OCI-LY3 (cell line): ENCODE results near the gene ZNF429.

Source experiments
- H2AFZ ChIP-seq: fragments of 200-600, 300-600 bp; shearing (Covaris generic); 2 replicates; pipeline ENCODE4 v1.6.0; 2014; ENCODE audit warnings: antibody characterized with exemption, low read depth, low read length
- H3K27ac ChIP-seq: fragments of 200-600, 300-600 bp; sonication (generic); 2 replicates; pipeline ENCODE4 v1.5.1; 2014; ENCODE audit warnings: mild to moderate bottlenecking, low read length, moderate library complexity, mixed read lengths
- H3K27me3 ChIP-seq: fragments of 200-600, 300-600 bp; sonication (generic); 2 replicates; pipeline ENCODE4 v1.6.1; 2014; ENCODE audit warnings: low read depth, low read length, mixed read lengths
- H3K36me3 ChIP-seq: fragments of 200-600, 300-600 bp; sonication (generic); replicated peaks from 2 replicates; pipeline ENCODE3; 2014; ENCODE audit warnings: low read depth, low read length, mixed read lengths
- H3K4me1 ChIP-seq: fragments of 300-600, 200-600 bp; sonication (generic); 2 replicates; pipeline ENCODE4 v1.6.1; 2014; ENCODE audit warnings: low read length, mixed read lengths
- H3K4me2 ChIP-seq: fragments of 200-600, 300-600 bp; sonication (generic); 2 replicates; pipeline ENCODE4 v1.6.1; 2014; ENCODE audit warnings: low read length, mixed read lengths
- H3K4me3 ChIP-seq: fragments of 300-600, 200-600 bp; sonication (generic); 2 replicates; pipeline ENCODE4 v1.5.1; 2014; ENCODE audit warnings: antibody characterized with exemption, mild to moderate bottlenecking, low read length, moderate library complexity
- H3K79me2 ChIP-seq: fragments of 300-600, 200-600 bp; shearing (Covaris generic); 2 replicates; pipeline ENCODE4 v1.6.1; 2014; ENCODE audit warnings: mild to moderate bottlenecking, low read length, mixed read lengths
- H3K9ac ChIP-seq: fragments of 300-600, 200-600 bp; shearing (Covaris generic); 2 replicates; pipeline ENCODE4 v1.6.0; 2014; ENCODE audit warnings: mild to moderate bottlenecking, low read length, moderate library complexity
- H3K9me3 ChIP-seq: fragments of 200-600, 300-600 bp; shearing (Covaris generic); 2 replicates; pipeline ENCODE4 v1.6.1; 2014; ENCODE audit warnings: low read length, mixed read lengths; ENCODE audit not compliant: insufficient read depth
- H4K20me1 ChIP-seq: fragments of 200-600, 300-600 bp; sonication (generic); 2 replicates; pipeline ENCODE4 v1.6.1; 2016; ENCODE audit warnings: low read length, mixed read lengths; ENCODE audit not compliant: insufficient read depth
- EZH2phosphoT487 ChIP-seq: fragments of 200-600 bp; shearing (Covaris generic); IDR thresholded peaks from 2 replicates; pipeline ENCODE4 v1.6.1; 2018; ENCODE audit warnings: antibody characterized with exemption, mixed run types, low read depth
- TF ChIP-seq, protein P1 (sequence below): fragments of 200-600, 300-600 bp; sonication (generic); IDR thresholded peaks from 2 replicates; pipeline ENCODE4 v1.5.1; 2014; ENCODE audit warnings: antibody characterized with exemption, low read length, low read depth

ZNF429 gene

DNA sequence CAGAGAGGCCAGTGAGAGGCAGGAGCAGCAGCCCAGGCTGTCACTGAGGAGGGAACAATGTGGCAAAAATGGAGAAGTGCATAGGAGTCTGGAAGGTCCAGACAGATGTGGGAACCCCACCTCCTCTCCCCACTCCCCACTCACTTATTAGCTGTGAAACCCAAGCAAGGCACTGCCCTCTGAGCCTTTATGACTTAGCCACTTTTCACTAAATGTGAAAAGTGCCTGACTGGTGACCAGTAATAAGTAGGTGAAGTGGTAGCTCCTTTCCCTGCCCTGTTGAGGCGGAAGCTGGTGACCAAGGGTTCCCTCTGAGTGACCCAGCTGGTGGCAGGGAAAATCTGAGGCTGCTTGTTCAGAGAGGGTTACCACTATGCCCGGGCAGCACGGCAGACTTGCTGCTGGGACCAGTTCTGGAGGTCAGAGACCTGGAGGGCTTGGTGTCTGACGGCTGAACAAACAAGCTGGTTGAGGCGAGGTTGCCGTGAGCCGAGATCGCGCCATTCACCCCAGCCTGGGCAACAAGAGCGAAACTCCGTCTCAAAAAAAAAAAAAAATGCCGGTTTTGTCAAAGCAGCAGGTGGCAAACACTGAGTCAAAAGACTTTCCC, 80.0 kb downstream of the ZNF429 start:
- H3K79me2 ChIP-seq: no peaks in the 10 kb centered on the region
- no peak overlapping the region for H2AFZ ChIP-seq
- no peaks in the 10 kb centered on the region for H4K20me1 ChIP-seq
- peaks cover 8% of the 10 kb centered on the region; the same call in 1 of the 2 replicates for H3K9me3 ChIP-seq
- no peak overlapping the region for H3K27ac ChIP-seq
- no peaks in the 10 kb centered on the region for H3K4me1 ChIP-seq
- no peaks in the 10 kb centered on the region for H3K27me3 ChIP-seq
- TF ChIP-seq, protein P1, sequence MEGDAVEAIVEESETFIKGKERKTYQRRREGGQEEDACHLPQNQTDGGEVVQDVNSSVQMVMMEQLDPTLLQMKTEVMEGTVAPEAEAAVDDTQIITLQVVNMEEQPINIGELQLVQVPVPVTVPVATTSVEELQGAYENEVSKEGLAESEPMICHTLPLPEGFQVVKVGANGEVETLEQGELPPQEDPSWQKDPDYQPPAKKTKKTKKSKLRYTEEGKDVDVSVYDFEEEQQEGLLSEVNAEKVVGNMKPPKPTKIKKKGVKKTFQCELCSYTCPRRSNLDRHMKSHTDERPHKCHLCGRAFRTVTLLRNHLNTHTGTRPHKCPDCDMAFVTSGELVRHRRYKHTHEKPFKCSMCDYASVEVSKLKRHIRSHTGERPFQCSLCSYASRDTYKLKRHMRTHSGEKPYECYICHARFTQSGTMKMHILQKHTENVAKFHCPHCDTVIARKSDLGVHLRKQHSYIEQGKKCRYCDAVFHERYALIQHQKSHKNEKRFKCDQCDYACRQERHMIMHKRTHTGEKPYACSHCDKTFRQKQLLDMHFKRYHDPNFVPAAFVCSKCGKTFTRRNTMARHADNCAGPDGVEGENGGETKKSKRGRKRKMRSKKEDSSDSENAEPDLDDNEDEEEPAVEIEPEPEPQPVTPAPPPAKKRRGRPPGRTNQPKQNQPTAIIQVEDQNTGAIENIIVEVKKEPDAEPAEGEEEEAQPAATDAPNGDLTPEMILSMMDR: no peak
- no peak for TF ChIP-seq EZH2phosphoT487
- H3K36me3 ChIP-seq: no peaks in the 10 kb centered on the region
- H3K4me3 ChIP-seq: no peak overlapping the region
- no peak overlapping the region for H3K4me2 ChIP-seq
- no peak overlapping the region for H3K9ac ChIP-seq

DNA sequence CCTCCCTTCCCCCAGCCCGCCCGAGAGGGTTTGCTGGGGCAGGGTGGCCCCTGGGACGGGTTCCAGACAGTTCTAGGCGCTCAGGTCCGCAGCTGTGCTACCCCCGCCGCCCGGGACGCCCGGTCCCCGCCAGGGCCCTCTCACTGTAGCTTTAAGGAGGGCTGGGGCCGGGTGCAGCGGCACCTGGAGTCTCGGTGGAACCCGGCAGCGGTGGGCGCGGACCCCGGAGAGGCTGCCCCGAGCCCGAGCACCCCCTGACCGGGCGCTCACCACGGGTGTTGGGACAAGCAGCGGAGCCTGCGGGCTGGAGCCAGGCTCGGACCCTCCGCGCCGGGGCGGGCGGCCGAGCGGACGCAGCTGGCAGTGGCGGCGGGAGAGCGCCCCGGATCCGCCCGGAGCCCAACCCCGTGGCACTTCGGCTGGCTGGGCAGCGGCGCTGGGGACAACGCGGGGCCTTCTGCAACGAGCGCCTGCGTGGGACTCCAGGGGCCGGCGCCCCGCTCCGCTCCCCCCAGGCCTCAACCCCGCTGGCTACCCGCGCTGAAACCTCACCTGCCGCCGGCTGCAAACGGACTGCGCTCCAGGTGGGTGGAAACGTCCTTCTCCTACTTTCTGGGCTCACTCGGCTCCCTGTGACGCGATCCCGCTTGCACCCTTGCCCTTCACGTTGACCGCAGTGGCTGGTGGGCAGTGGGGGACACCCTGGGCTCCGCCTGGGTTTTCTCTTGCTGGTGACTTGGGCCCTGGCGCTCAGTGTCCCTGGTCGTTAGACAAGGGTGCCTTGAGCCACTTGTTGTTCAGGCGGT, 81.1 kb downstream of the ZNF429 start:
- Histone ChIP-seq H3K9me3 (peaks cover 3% of the 10 kb centered on the region; the same call in 1 of the 2 replicates), H4K20me1 (no peaks in the 10 kb centered on the region), H3K4me1 (no peaks in the 10 kb centered on the region), H3K79me2 (no peaks in the 10 kb centered on the region), H3K27ac (no peak overlapping the region), H3K36me3 (no peaks in the 10 kb centered on the region), H3K4me2 (no peak overlapping the region), H3K9ac (no peak overlapping the region), H2AFZ (no peak overlapping the region), H3K4me3 (no peak overlapping the region), H3K27me3 (no peaks in the 10 kb centered on the region)
- TF ChIP-seq EZH2phosphoT487: no peak
- TF ChIP-seq, protein P1: no peak

DNA sequence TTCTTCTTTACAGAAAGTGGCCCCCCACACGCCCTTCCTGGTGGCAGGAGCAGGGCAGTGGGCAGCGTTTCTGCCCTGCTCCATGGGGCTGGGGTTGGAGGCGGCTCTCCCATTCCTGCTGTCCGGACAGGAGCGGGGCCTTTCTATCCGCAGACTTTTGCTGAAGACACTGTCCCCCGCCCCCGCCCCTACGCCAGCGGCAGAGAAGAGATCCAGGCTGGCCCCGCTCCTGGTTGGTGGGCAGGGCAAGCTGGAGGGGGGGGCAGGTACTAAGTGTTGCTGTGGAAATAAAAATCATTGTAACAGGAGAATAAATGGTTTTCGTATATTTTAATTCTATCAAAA, 81.7 kb downstream of the ZNF429 start:
- Histone ChIP-seq H3K9ac (no peak overlapping the region), H3K9me3 (peaks cover 3% of the 10 kb centered on the region; the same call in 1 of the 2 replicates), H4K20me1 (no peaks in the 10 kb centered on the region), H3K27me3 (no peaks in the 10 kb centered on the region), H3K36me3 (no peaks in the 10 kb centered on the region), H2AFZ (no peak overlapping the region), H3K4me2 (no peak overlapping the region), H3K4me3 (no peak overlapping the region), H3K4me1 (no peaks in the 10 kb centered on the region), H3K27ac (no peak overlapping the region), H3K79me2 (no peaks in the 10 kb centered on the region)
- TF ChIP-seq, protein P1: no peak
- no peak for TF ChIP-seq EZH2phosphoT487

DNA sequence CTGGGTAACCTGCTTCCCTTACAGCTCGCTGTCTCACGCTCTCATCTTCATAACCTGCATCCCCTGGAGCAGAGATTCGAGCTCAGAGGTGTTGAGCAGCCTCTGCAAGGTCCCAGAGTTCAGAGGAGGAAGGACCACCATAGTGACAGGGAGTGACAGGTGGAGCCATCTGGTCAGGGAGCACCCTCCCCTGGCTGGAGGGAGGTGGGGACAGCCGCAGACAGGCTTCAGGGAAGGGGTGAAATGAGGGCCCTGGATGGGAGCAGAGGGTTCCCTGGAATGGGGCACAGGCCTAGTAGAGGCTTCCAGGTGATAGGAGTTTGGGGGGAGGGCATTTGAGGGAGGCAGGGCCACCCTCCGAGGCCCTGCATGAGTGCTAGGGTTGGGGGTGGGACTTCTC, 82.1 kb downstream of the ZNF429 start:
- H3K27ac ChIP-seq: no peak overlapping the region
- no peak overlapping the region for H2AFZ ChIP-seq
- H4K20me1 ChIP-seq: no peaks in the 10 kb centered on the region
- no peaks in the 10 kb centered on the region for H3K79me2 ChIP-seq
- peaks cover 3% of the 10 kb centered on the region; the same call in 1 of the 2 replicates for H3K9me3 ChIP-seq
- TF ChIP-seq, protein P1: no peak
- TF ChIP-seq EZH2phosphoT487: no peak
- no peak overlapping the region for H3K4me3 ChIP-seq
- H3K4me2 ChIP-seq: no peak overlapping the region
- H3K4me1 ChIP-seq: no peaks in the 10 kb centered on the region
- H3K9ac ChIP-seq: no peak overlapping the region
- H3K36me3 ChIP-seq: no peaks in the 10 kb centered on the region
- no peaks in the 10 kb centered on the region for H3K27me3 ChIP-seq
